CD4-positive, alpha-beta T cell treated with Interferon gamma for 1 hour (primary cell): ENCODE data around the gene KRTAP10-2.
"Not testable (repeated sequence)": the region's sequence is repeated elsewhere in the genome, so short reads cannot be mapped to it uniquely, and the experiment has no call there.

ENCODE experiments used
- DNase-seq: peaks from one replicate; pipeline ENCODE4 v3.0.0-alpha.2; 2020

The KRTAP10-2 gene

GRCh38 chr21:44511938-44512275 lies 39.4 kb downstream of the KRTAP10-2 start:
- no peak for DNase-seq

GRCh38 chr21:44511219-44511937 lies 39.9 kb downstream of the KRTAP10-2 start:
- DNase-seq: no peak

DNA sequence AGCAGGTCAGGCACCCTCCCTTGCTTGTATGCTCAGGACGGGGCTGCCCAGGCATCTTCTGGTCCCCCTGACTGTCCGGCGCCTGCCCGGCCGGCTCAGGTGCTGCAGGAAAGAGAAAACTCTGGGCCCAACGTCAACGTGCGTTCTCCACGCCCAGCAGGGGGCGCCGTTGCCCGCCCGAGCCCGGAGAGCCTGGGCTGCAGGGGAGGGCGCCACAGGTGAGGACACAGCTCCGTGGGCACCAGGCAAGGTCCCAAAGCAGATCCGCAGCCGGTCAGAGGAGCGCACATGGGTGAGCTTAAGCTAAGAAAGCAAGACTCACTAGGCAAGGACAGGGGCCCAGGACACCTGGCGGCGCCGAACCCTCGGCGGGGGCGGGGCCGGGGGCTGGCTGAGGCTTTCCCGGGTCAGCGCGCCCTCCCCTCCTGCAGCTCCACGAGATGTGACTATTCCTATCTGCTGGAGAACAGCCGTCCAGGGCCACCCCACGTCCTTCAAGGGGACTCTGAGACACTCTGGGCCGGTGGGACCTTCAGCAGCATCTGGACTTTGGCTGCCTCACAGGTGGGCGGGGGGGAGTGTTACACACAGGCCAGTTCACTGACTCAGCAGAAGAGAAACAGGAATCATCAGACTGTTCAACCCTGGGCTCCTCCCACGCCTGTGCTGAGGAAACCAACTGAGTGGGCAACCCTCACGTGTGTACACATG lies 40.6 kb downstream of the KRTAP10-2 start:
- DNase-seq: peak; percentile 72

- DNase-seq: no peak
These were observed 41.2 kb downstream of the KRTAP10-2 start for GRCh38 chr21:44510109-44510507.

GRCh38 chr21:44509539-44509938 lies 41.8 kb downstream of the KRTAP10-2 start:
- no peak for DNase-seq

DNA sequence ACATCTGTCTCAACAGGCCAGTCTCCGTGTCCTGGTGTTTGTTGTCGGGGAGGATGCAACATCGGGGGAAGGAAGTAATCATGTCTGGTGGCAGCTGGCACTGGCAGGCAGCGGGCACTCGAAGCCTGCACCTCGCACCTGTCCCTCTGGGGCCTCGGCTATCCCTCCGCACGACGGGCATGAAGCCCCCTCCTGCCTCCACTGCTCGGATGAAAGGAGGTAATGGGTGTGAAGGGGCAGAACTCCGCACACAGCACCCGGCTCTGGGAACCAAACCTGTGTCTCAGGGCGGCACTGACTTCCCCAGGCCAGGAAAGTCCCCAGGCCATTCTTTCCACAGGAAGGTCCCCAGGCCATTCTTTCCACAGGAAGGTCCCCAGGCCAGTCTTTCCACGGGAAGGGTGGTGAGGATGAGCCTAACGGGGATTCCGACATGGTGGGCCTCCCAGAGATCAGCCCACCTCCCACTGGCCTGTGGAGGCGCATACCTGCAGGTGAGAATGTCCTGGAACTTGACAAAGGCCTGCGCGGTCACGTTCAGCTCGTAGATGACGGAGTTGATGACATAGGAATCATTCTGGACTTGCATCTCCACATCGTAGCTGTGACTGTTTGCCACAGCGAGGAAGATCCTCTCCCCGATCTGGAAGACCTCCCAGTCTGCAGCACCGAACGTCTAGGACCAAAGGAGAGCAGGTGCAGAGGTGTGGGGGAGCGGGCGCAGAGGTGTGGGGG lies 42.4 kb downstream of the KRTAP10-2 start:
- no peak for DNase-seq

- no peak for DNase-seq
These were observed 42.9 kb downstream of the KRTAP10-2 start for GRCh38 chr21:44508426-44508710.

- no peak for DNase-seq
These were observed 43.5 kb downstream of the KRTAP10-2 start for GRCh38 chr21:44507673-44508425.

DNA sequence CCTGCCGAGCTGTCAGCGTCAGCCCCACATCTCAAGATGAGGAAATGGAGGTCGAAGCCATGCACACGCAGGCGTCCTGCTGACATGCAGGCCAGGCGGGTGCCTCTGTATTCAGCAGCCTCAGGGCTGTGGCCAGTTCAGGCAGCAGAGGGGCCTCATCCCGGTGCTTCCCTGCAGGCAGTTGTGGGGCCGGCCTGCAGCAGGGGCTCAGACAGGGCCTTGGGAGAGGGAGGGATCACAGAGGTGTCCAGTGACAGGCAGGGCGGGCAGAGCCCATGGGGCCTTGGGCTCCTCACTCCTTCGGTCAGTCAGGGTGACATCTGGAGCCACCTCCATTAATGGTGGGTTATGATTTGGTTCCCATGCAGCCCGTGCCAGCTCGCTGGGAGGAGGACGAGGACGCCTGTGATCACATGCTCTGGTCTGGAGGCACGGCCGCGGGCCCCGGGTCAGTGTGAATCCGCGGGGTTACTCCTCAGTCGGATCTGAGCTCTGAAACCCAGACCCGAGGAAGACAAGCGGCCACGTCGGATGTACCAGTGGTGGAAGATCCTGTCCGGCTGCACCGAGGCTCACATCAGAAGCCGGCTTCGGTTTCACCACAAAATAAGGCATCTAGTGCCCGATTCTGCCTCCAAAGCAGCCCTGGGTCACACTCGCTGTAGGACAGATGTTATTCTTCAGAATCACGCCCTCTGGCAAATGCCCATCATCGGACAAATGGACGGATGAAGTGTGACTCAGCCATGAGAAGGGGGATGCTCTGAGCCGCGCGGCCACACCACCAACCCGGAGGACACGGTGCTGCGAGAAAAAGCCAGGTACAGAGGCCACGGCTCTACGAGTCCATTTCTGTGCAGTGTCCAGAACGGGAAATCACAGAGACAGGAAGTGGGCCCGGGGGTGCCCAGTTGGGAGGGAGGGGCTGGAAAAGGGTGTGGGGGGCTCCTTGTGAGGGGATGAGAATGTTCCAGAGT lies 44.7 kb downstream of the KRTAP10-2 start:
- no peak for DNase-seq

DNA sequence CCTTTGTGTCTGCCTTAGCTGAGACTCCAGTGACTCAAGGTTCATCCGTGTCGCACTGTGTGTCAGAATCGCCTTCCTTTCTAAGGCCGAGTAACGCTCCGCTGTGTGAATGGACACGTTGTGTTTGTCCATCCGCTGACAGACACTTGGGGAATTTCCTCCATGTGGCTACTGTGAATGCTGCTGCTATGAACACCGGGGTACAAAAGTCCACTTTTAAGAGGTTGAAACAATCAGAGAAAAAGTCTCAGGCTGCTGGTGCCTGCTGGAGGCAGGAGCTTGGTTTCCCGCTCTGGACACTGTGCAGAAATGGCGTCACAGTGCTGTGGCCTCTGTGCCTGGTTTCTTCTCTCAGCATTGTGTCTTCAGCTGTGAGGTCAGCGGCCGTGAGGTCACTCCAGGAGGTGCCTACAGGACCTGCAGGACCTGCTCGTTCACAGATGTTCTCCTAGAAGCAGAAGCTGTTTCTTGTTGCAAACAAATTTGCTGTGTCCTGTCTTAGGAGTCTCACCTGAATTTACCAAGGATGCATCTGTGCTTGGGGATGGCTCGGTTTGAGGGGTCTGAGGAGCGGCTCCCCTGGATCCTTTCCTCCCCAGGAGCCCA lies 45.5 kb downstream of the KRTAP10-2 start:
- no peak for DNase-seq

DNA sequence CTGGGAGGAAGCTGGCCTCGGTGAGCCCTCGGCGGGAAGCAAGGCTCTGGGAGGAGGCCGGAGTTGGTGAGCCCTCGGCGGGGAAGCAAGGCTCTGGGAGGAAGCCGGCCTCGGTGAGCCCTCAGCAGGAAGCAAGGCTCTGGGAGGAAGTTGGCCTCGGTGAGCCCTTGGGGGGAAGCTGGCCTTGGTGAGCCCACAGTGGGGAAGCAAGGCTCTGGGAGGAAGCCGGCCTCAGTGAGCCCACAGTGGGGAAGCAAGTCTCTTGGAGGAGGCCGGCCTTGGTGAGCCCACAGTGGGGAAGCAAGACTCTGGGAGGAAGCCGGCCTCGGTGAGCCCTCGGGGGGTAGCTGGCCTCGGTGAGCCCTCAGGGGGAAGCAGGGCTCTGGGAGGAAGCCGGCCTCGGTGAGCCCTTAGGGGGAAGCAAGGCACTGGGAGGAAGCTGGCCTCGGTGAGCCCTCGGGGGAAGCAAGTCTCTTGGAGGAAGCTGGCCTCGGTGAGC lies 47.4 kb downstream of the KRTAP10-2 start:
- DNase-seq: peak; percentile 18

- DNase-seq: not testable (repeated sequence)
These were observed 48.1 kb downstream of the KRTAP10-2 start for GRCh38 chr21:44503006-44503889.

DNA sequence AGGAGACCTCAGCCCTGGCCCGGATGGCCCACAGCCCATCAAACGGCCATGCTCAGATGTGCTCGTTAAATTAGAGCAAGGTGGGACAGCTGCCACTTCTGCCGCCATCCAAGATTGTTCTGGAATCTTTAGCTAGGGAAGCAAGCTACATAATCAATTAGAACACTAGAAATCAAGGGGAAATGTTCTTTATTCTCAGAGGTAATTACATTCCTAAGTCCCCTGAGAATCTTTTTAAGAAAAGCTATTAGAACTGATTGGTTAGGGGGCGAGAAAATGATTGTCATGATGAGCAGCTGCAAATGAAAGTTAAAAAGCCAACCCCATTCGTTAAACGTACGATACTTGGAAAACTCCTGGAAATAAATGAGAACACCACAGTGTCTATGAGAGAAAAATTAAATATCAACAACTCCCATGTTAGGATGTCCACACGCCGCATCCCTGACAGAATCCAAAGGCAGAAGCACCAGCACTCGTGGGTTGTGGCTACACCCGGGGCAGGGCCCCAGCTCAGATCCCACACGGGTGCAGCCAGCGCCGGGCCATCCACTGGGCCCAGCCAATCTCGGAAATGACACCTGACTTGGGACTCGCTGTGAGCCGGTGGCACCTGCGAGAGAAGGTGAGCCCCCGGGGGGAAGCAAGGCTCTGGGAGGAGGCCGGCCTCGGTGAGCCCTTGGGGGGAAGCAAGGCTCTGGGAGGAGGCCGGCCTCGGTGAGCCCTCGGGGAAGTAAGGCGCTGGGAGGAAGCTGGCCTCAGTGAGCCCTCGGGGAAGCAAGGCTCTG lies 48.9 kb downstream of the KRTAP10-2 start:
- no peak for DNase-seq
